IMR-90 (cell line): ENCODE results near the gene MLXIPL. TPM values are rescaled to one million over a fixed set of nuclear protein-coding genes. Genes with fewer than 3 reads are reported as not detected.

Experiments
- ATAC-seq: fragments of 200-7000 bp; cut with Tn5 transposase; 2 replicates; pipeline ENCODE4 v1.9.1; 2020; ENCODE audit warnings: low read depth, mild to moderate bottlenecking, moderate library complexity
- BruUV-seq: library from RNA; stranded (reverse); fragments of 400-500 nt; replicated peaks from 2 replicates; lab custom pipeline; 2021; lab: Mats Ljungman, UMichigan
- CTCF ChIA-PET: fragments of 300-600 bp; formaldehyde crosslinking; extraction: SDS; loops from one replicate; lab custom pipeline; 2021; ENCODE audit warnings: antibody characterized with exemption; lab: Yijun Ruan, JAX
- POLR2A ChIA-PET: fragments of 300-600 bp; sonication (Branson Sonifier 250); formaldehyde crosslinking; loops from one replicate; lab custom pipeline; 2022; ENCODE audit warnings: antibody characterized with exemption; ENCODE audit not compliant: unreplicated experiment; lab: Charles Lee
- DNase-seq: peaks from one replicate; pipeline ENCODE4 v3.0.0; 2013
- H2AFZ ChIP-seq: replicated peaks from 2 replicates; pipeline ENCODE3; 2013; ENCODE audit warnings: low read length, mild to moderate bottlenecking; ENCODE audit not compliant: poor library complexity
- H2AK5ac ChIP-seq: 2 replicates; pipeline ENCODE4 v1.6.1; 2013; ENCODE audit warnings: low read depth, low read length, inconsistent platforms
- H2AK9ac ChIP-seq: replicated peaks from 2 replicates; pipeline ENCODE3; 2013; ENCODE audit warnings: mild to moderate bottlenecking, low read depth, low read length, moderate library complexity; ENCODE audit not compliant: poor library complexity
- H2BK120ac ChIP-seq: 2 replicates; pipeline ENCODE4 v1.6.1; 2013; ENCODE audit warnings: low read depth, low read length, inconsistent platforms
- H2BK15ac ChIP-seq: 3 replicates; pipeline ENCODE4 v1.6.1; 2013; ENCODE audit warnings: low read depth, low read length, inconsistent platforms
- H2BK20ac ChIP-seq: 2 replicates; pipeline ENCODE4 v1.6.1; 2013; ENCODE audit warnings: low read depth, mild to moderate bottlenecking, inconsistent platforms, low read length, moderate library complexity
- H2BK5ac ChIP-seq: 2 replicates; pipeline ENCODE4 v1.6.1; 2013; ENCODE audit warnings: mild to moderate bottlenecking, low read depth, low read length, inconsistent platforms; ENCODE audit not compliant: poor library complexity, severe bottlenecking
- H3K14ac ChIP-seq: replicated peaks from 2 replicates; pipeline ENCODE4 v1.6.1; 2013; ENCODE audit warnings: low read depth, low read length, inconsistent platforms
- H3K18ac ChIP-seq: 2 replicates; pipeline ENCODE4 v1.6.1; 2013; ENCODE audit warnings: low read depth, low read length, control low read depth
- H3K23ac ChIP-seq: 2 replicates; pipeline ENCODE4 v1.6.1; 2013; ENCODE audit warnings: low read depth, low read length, inconsistent platforms
- H3K27ac ChIP-seq: 2 replicates; pipeline ENCODE4 v1.5.1; 2013; ENCODE audit warnings: mild to moderate bottlenecking, control low read depth, low read length; ENCODE audit not compliant: insufficient read depth
- H3K27me3 ChIP-seq: 2 replicates; pipeline ENCODE4 v1.6.1; 2013; ENCODE audit warnings: low read length; ENCODE audit not compliant: control insufficient read depth, insufficient read depth
- H3K36me3 ChIP-seq: 2 replicates; pipeline ENCODE4 v1.6.1; 2013; ENCODE audit warnings: low read length, mixed read lengths; ENCODE audit not compliant: control insufficient read depth, insufficient read depth
- H3K4ac ChIP-seq: 2 replicates; pipeline ENCODE4 v1.6.1; 2013; ENCODE audit warnings: low read depth, low read length, inconsistent platforms
- H3K4me1 ChIP-seq: 2 replicates; pipeline ENCODE4 v1.6.1; 2013; ENCODE audit warnings: low read length, mixed read lengths; ENCODE audit not compliant: control insufficient read depth, insufficient read depth
- H3K4me2 ChIP-seq: 2 replicates; pipeline ENCODE4 v1.6.1; 2013; ENCODE audit warnings: low read depth, mild to moderate bottlenecking, control low read depth, low read length, moderate library complexity
- H3K4me3 ChIP-seq: 2 replicates; pipeline ENCODE4 v1.5.1; 2013; ENCODE audit warnings: low read depth, mild to moderate bottlenecking, control low read depth, low read length, moderate library complexity; ENCODE audit not compliant: insufficient read depth
- H3K56ac ChIP-seq: 2 replicates; pipeline ENCODE4 v1.6.1; 2013; ENCODE audit warnings: low read length, inconsistent platforms; ENCODE audit not compliant: insufficient read depth; ENCODE audit errors: extremely low read depth
- H3K79me1 ChIP-seq, 2 experiments: 2 replicates each; pipeline ENCODE4 v1.6.1; 2013; ENCODE audit warnings: low read length in 2 of 2, inconsistent platforms in 1 of 2, low read depth in 1 of 2
- H3K9ac ChIP-seq: 2 replicates; pipeline ENCODE4 v1.6.1; 2013; ENCODE audit warnings: low read depth, low read length, control low read depth
- H3K9me1 ChIP-seq: 2 replicates; pipeline ENCODE4 v1.6.1; 2013; ENCODE audit warnings: low read length, inconsistent platforms; ENCODE audit not compliant: insufficient read depth
- H3K9me3 ChIP-seq: 2 replicates; pipeline ENCODE4 v1.6.1; 2013; ENCODE audit warnings: low read length; ENCODE audit not compliant: control insufficient read depth, insufficient read depth
- H4K20me1 ChIP-seq: 2 replicates; pipeline ENCODE4 v1.6.1; 2013; ENCODE audit warnings: low read length, inconsistent platforms; ENCODE audit not compliant: insufficient read depth
- H4K5ac ChIP-seq: 2 replicates; pipeline ENCODE4 v1.6.1; 2013; ENCODE audit warnings: mild to moderate bottlenecking, low read depth, low read length, control low read depth
- H4K8ac ChIP-seq, 2 experiments: 2 replicates each; pipeline ENCODE4 v1.6.1; 2013; ENCODE audit warnings: low read depth in 2 of 2, low read length in 2 of 2, control low read depth in 1 of 2, inconsistent platforms in 1 of 2
- H4K91ac ChIP-seq: 2 replicates; pipeline ENCODE4 v1.6.1; 2013; ENCODE audit warnings: low read depth, low read length, inconsistent platforms; ENCODE audit not compliant: insufficient read depth
- BHLHE40 ChIP-seq: fragments of 150-350 bp; IDR thresholded peaks from 2 replicates; pipeline ENCODE4 v1.6.1; 2016; ENCODE audit warnings: mild to moderate bottlenecking, low read depth, low read length
- ELK1 ChIP-seq: fragments of 150-350 bp; IDR thresholded peaks from 2 replicates; pipeline ENCODE4 v1.6.1; 2016; ENCODE audit warnings: low read depth, mild to moderate bottlenecking, low read length, moderate library complexity, borderline replicate concordance
- MAZ ChIP-seq: IDR thresholded peaks from 2 replicates; pipeline ENCODE4 v1.6.1; 2012; ENCODE audit warnings: low read depth, mild to moderate bottlenecking, low read length, improper control_type of control experiment, moderate library complexity, borderline replicate concordance
- MXI1 ChIP-seq: IDR thresholded peaks from 2 replicates; pipeline ENCODE4 v1.6.1; 2012; ENCODE audit warnings: low read depth, mild to moderate bottlenecking, low read length, moderate library complexity, borderline replicate concordance
- RCOR1 ChIP-seq: IDR thresholded peaks from 2 replicates; pipeline ENCODE4 v1.6.1; 2012; ENCODE audit warnings: mild to moderate bottlenecking, low read length, improper control_type of control experiment; ENCODE audit not compliant: insufficient replicate concordance
- WGBS, 2 experiments: methylation state at CpG; one replicate each; pipeline versions ENCODE4 v1.1.5 to v1.1.7; 2013; ENCODE audit warnings: missing lambda C conversion rate in 2 of 2; ENCODE audit not compliant: insufficient read length in 1 of 2; ENCODE audit errors: extremely low coverage in 2 of 2; 5-methylcytosine and 5-hydroxymethylcytosine counted together
- dilution Hi-C: fragments of 300-500 bp; cut with HindIII; formaldehyde crosslinking; loops from one replicate; pipeline ENCODE4 v1.14.3; 2018; ENCODE audit warnings: low sequenced_read_pairs; ENCODE audit not compliant: unreplicated experiment
- in situ Hi-C: fragments of 300-500 bp; cut with MboI; formaldehyde crosslinking; loops from 3 replicates; pipeline ENCODE4 v1.14.3; 2019; ENCODE audit warnings: low sequenced_read_pairs, inconsistent platforms, mixed read lengths
- intact Hi-C: fragments of 100-400 bp; cut with micrococcal nuclease; formaldehyde crosslinking; loops from 2 replicates; pipeline ENCODE4 v1.10.0; 2022
- polyA plus RNA-seq, 3 experiments: library from polyadenylated mRNA; depleted of rRNA; stranded (reverse); fragments of >200 nt; gene quantifications; 2 replicates each; pipeline ENCODE4 v1.2.3, GENCODE V29; 2012; ENCODE audit warnings: low replicate concordance in 1 of 3
- total RNA-seq: library from RNA; depleted of rRNA; stranded (reverse); fragments of >200 nt; gene quantifications from 2 replicates; pipeline ENCODE4 v1.2.3, GENCODE V29; 2012
- TF ChIP-seq, protein P1 (sequence below): conservative IDR thresholded peaks from 2 replicates; pipeline ENCODE4 v1.5.1; 2012; ENCODE audit warnings: mild to moderate bottlenecking, low read depth, low read length, improper control_type of control experiment
- TF ChIP-seq, protein P2 (sequence below): fragments of 150-350 bp; IDR thresholded peaks from 2 replicates; pipeline ENCODE4 v1.6.1; 2017; ENCODE audit warnings: mild to moderate bottlenecking, antibody characterized with exemption, low read length, low read depth

Gene MLXIPL
- total and polyA plus RNA-seq, 2 of the 4 experiments (the other 2 are of a cell fraction) = not detected

- Histone ChIP-seq H3K4ac (no peak overlapping the region), H3K4me2 (no peak overlapping the region), H4K8ac (no peak overlapping the region), H3K23ac (no peak overlapping the region), H3K79me1 (no peaks in the 10 kb centered on the region), H3K27ac (no peak overlapping the region), H2BK120ac (no peak overlapping the region), H4K91ac (no peak overlapping the region), H3K14ac (no peak overlapping the region), H2BK5ac (no peak overlapping the region), H2AK9ac (no peak overlapping the region), H3K9ac (no peak overlapping the region), H3K9me1 (no peaks in the 10 kb centered on the region), H4K20me1 (no peaks in the 10 kb centered on the region), H3K9me3 (no peaks in the 10 kb centered on the region), H3K27me3 (peaks cover 79% of the 10 kb centered on the region), H4K5ac (no peak overlapping the region), H2BK20ac (no peak overlapping the region), H3K4me1 (no peaks in the 10 kb centered on the region; the same call in 1 of the 2 replicates), H3K18ac (no peak overlapping the region), H2BK15ac (no peak overlapping the region), H2AFZ (no peak overlapping the region), H2AK5ac (no peak overlapping the region), H3K36me3 (no peaks in the 10 kb centered on the region), H3K4me3 (no peak overlapping the region), H3K56ac (no peak overlapping the region)
- ATAC-seq = no peak
- in situ Hi-C loops = no loop called here
- ChIA-PET POLR2A (no interaction called here), CTCF (no interaction called here)
- 50% methylated on average over 1 of the region's 1 CpG; no CpG with 5 or more reads in 1 of the 2 experiments for WGBS, 2 experiments
- no peak for DNase-seq
- dilution Hi-C loops = no loop called here
- intact Hi-C loops = no loop called here
- BruUV-seq = no TSS peak
- TF ChIP-seq, protein P1, sequence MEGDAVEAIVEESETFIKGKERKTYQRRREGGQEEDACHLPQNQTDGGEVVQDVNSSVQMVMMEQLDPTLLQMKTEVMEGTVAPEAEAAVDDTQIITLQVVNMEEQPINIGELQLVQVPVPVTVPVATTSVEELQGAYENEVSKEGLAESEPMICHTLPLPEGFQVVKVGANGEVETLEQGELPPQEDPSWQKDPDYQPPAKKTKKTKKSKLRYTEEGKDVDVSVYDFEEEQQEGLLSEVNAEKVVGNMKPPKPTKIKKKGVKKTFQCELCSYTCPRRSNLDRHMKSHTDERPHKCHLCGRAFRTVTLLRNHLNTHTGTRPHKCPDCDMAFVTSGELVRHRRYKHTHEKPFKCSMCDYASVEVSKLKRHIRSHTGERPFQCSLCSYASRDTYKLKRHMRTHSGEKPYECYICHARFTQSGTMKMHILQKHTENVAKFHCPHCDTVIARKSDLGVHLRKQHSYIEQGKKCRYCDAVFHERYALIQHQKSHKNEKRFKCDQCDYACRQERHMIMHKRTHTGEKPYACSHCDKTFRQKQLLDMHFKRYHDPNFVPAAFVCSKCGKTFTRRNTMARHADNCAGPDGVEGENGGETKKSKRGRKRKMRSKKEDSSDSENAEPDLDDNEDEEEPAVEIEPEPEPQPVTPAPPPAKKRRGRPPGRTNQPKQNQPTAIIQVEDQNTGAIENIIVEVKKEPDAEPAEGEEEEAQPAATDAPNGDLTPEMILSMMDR = no peak
- no peak for TF ChIP-seq RCOR1
- no peak for TF ChIP-seq MXI1
- no peak for TF ChIP-seq BHLHE40
- no peak for TF ChIP-seq MAZ
- TF ChIP-seq, protein P2, sequence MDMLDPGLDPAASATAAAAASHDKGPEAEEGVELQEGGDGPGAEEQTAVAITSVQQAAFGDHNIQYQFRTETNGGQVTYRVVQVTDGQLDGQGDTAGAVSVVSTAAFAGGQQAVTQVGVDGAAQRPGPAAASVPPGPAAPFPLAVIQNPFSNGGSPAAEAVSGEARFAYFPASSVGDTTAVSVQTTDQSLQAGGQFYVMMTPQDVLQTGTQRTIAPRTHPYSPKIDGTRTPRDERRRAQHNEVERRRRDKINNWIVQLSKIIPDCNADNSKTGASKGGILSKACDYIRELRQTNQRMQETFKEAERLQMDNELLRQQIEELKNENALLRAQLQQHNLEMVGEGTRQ = no peak
- TF ChIP-seq ELK1 = no peak
Measured at GRCh38 chr7:73648593-73649332, 24.4 kb upstream of the MLXIPL start.
